K562 (cell line): ENCODE measurements around the gene CDC26. TPM values are rescaled to one million over a fixed set of nuclear protein-coding genes. Genes with fewer than 3 reads are reported as not detected.

Source experiments
- ATAC-seq: fragments of 200-7000 bp; cut with Tn5 transposase; 3 replicates; pipeline ENCODE4 v1.9.1; 2020; ENCODE audit warnings: moderate library complexity
- BruUV-seq: library from RNA; stranded (reverse); fragments of 400-500 nt; replicated peaks from 2 replicates; lab custom pipeline; 2021; lab: Mats Ljungman, UMichigan
- CTCF ChIA-PET: fragments of 300-600 bp; formaldehyde crosslinking; extraction: SDS; loops from one replicate; lab custom pipeline; 2021; ENCODE audit warnings: low intra/inter-chr PET ratio; lab: Yijun Ruan, JAX
- POLR2A ChIA-PET: fragments of 300-600, 350-650 bp; sonication (Branson Sonifier 250); formaldehyde crosslinking; extraction: SDS; loops from one replicate; lab custom pipeline; 2021; ENCODE audit warnings: antibody characterized with exemption, inconsistent platforms; lab: Yijun Ruan, JAX
- DNase-seq, 4 experiments: peaks; one replicate each; pipeline versions ENCODE4 v3.0.0 to v3.0.0-alpha.2; 2011 to 2018; ENCODE audit warnings: low spot score in 3 of 4, mixed read lengths in 3 of 4; ENCODE audit errors: extremely low read depth in 1 of 4
- FAIRE-seq: peaks from 2 replicates; lab custom pipeline; 2011; peaks lifted over from hg19 to GRCh38; lab: Jason Lieb, UNC
- H2AFZ ChIP-seq: 2 replicates; pipeline ENCODE4 v1.6.0; 2011; ENCODE audit warnings: low read depth, low read length, control low read depth, inconsistent platforms
- H3K27ac ChIP-seq: fragments of 200-600 bp; 3 replicates; pipeline ENCODE4 v1.8.0; 2011; ENCODE audit warnings: low read depth, mild to moderate bottlenecking, control low read depth, inconsistent platforms, low read length, moderate library complexity, mixed read lengths; ENCODE audit errors: extremely low read depth
- H3K27me3 ChIP-seq, 2 experiments: fragments of 300-600 bp in 1 of 2; 2 replicates in 1 of 2; 3 replicates in 1 of 2; pipeline versions ENCODE4 v1.6.0 to v1.8.0; 2011; ENCODE audit warnings: inconsistent platforms in 2 of 2, low read length in 2 of 2, mild to moderate bottlenecking in 1 of 2, mixed read lengths in 1 of 2, moderate library complexity in 1 of 2; ENCODE audit not compliant: control insufficient read depth in 2 of 2, insufficient read depth in 2 of 2
- H3K36me3 ChIP-seq: fragments of 300-600 bp; 3 replicates; pipeline ENCODE4 v1.8.0; 2011; ENCODE audit warnings: mild to moderate bottlenecking, low read length, inconsistent platforms; ENCODE audit not compliant: control insufficient read depth, insufficient read depth
- H3K4me1 ChIP-seq, 2 experiments: fragments of 200-600 bp in 1 of 2; replicated peaks in 1 of 2; 2 replicates in 1 of 2; 3 replicates in 1 of 2; pipeline versions ENCODE4 v1.5.1 to v1.8.0; 2011; ENCODE audit warnings: inconsistent platforms in 2 of 2, low read length in 2 of 2, mild to moderate bottlenecking in 1 of 2, mixed read lengths in 1 of 2, moderate library complexity in 1 of 2; ENCODE audit not compliant: control insufficient read depth in 2 of 2, insufficient read depth in 2 of 2
- H3K4me2 ChIP-seq: 2 replicates; pipeline ENCODE4 v1.6.1; 2011; ENCODE audit warnings: low read length, control low read depth, inconsistent platforms, mixed read lengths; ENCODE audit not compliant: insufficient read depth
- H3K4me3 ChIP-seq: fragments of 200-600 bp; sonication (generic), shearing (Covaris generic); 2 replicates; pipeline ENCODE4 v1.5.1; 2016; ENCODE audit warnings: control low read depth, inconsistent platforms
- H3K79me2 ChIP-seq: fragments of 200-600 bp; 3 replicates; pipeline ENCODE4 v1.8.0; 2011; ENCODE audit warnings: low read length, inconsistent platforms; ENCODE audit not compliant: control insufficient read depth, insufficient read depth
- H3K9ac ChIP-seq, 2 experiments: 2 replicates each; pipeline versions ENCODE4 v1.6.0 to v1.6.1; 2011; ENCODE audit warnings: low read depth in 2 of 2, low read length in 2 of 2, control low read depth in 1 of 2, inconsistent platforms in 1 of 2, mild to moderate bottlenecking in 1 of 2, mixed read lengths in 1 of 2; ENCODE audit not compliant: insufficient read depth in 1 of 2
- H3K9me1 ChIP-seq: one replicate; pipeline ENCODE4 v1.6.0; 2011; ENCODE audit warnings: inconsistent platforms, mild to moderate bottlenecking, low read length, moderate library complexity; ENCODE audit not compliant: control insufficient read depth, insufficient read depth
- H3K9me3 ChIP-seq: replicated peaks from 2 replicates; pipeline ENCODE4 v1.5.1; 2011; ENCODE audit warnings: low read depth, low read length, inconsistent platforms; ENCODE audit not compliant: control insufficient read depth, insufficient read depth
- H4K20me1 ChIP-seq: replicated peaks from 2 replicates; pipeline ENCODE4 v1.6.1; 2011; ENCODE audit warnings: low read length, inconsistent platforms, mixed read lengths; ENCODE audit not compliant: control insufficient read depth, insufficient read depth
- BDP1 ChIP-seq: IDR thresholded peaks from 3 replicates; pipeline ENCODE4 v1.6.1; 2011; ENCODE audit not compliant: insufficient read length, insufficient read depth
- DACH1 ChIP-seq: fragments of 450-650 bp; IDR thresholded peaks from 2 replicates; pipeline ENCODE4 v1.6.1; 2018; ENCODE audit not compliant: partially characterized antibody
- DEAF1 ChIP-seq: fragments of 450-650 bp; formaldehyde crosslinking; IDR thresholded peaks from 2 replicates; pipeline ENCODE4 v1.4.0; 2020; ENCODE audit warnings: mild to moderate bottlenecking, moderate library complexity
- EGR1 ChIP-seq: fragments of 450-650 bp; conservative IDR thresholded peaks from 2 replicates; pipeline ENCODE4 v1.6.1; 2017; ENCODE audit warnings: mild to moderate bottlenecking
- ELF2 ChIP-seq: fragments of 250-450 bp; sonication (Bioruptor Pico); IDR thresholded peaks from 2 replicates; pipeline ENCODE4 v1.5.0; 2021; ENCODE audit warnings: mild to moderate bottlenecking
- FOSL1 ChIP-seq: fragments of 200-800 bp; sonication (Bioruptor generic); conservative IDR thresholded peaks from 2 replicates; pipeline ENCODE4 v1.6.1; 2016; ENCODE audit warnings: missing genetic modification characterization, missing compliant biosample characterization
- GABPB2 ChIP-seq: fragments of 250-450 bp; sonication (Bioruptor Pico); conservative IDR thresholded peaks from 2 replicates; pipeline ENCODE4 v1.5.1; 2021; ENCODE audit warnings: mild to moderate bottlenecking
- HMBOX1 ChIP-seq: sonication (generic); IDR thresholded peaks from 2 replicates; pipeline ENCODE4 v1.6.1; 2016
- HMG20B ChIP-seq: fragments of 250-450 bp; sonication (Bioruptor Pico); IDR thresholded peaks from 2 replicates; pipeline ENCODE4 v1.5.0; 2021; ENCODE audit warnings: mild to moderate bottlenecking
- KLF16 ChIP-seq: IDR thresholded peaks from 2 replicates; pipeline ENCODE4 v1.6.1; 2016; ENCODE audit warnings: antibody characterized with exemption
- MEF2A ChIP-seq: IDR thresholded peaks from 2 replicates; pipeline ENCODE4 v1.6.1; 2011; ENCODE audit warnings: low read depth, mild to moderate bottlenecking, low read length, moderate library complexity; ENCODE audit not compliant: control insufficient read depth
- NRF1 ChIP-seq, 2 experiments: fragments of 450-650 bp; IDR thresholded peaks in 1 of 2; conservative IDR thresholded peaks in 1 of 2; 2 replicates each; pipeline ENCODE4 v1.6.1; 2014; ENCODE audit warnings: mild to moderate bottlenecking in 2 of 2
- PURB ChIP-seq: sonication (generic); formaldehyde crosslinking; IDR thresholded peaks from 2 replicates; pipeline ENCODE4 v1.9.0; 2021; ENCODE audit warnings: low read depth, mild to moderate bottlenecking, missing genetic modification reagents
- TBP ChIP-seq: optimal IDR thresholded peaks from 2 replicates; pipeline ENCODE3; 2011; ENCODE audit warnings: low read depth, low read length, improper control_type of control experiment
- TEAD1 ChIP-seq, 2 experiments: fragments of 450-650 bp in 1 of 2; sonication (generic) in 1 of 2; formaldehyde crosslinking; IDR thresholded peaks; 2 replicates each; pipeline versions ENCODE4 v1.4.0 to v1.8.0; 2020 to 2022; ENCODE audit warnings: mild to moderate bottlenecking in 2 of 2, missing genetic modification reagents in 1 of 2
- ZNF561 ChIP-seq: fragments of 450-650 bp; formaldehyde crosslinking; conservative IDR thresholded peaks from 2 replicates; pipeline ENCODE4 v1.4.0; 2020; ENCODE audit warnings: mild to moderate bottlenecking, moderate library complexity
- WGBS: fragments of 100-300 bp; shearing (Covaris generic); methylation state at CpG from one replicate; pipeline ENCODE4 v1.1.6; 2016; ENCODE audit warnings: low coverage, mixed read lengths; ENCODE audit not compliant: insufficient coverage; ENCODE audit errors: missing lambda C conversion rate; 5-methylcytosine and 5-hydroxymethylcytosine counted together
- in situ Hi-C: fragments of 300-500 bp; cut with MboI; formaldehyde crosslinking; loops from 4 replicates; pipeline ENCODE4 v1.15.0; 2018; ENCODE audit warnings: inconsistent platforms, mixed read lengths
- intact Hi-C: fragments of 100-400 bp; cut with micrococcal nuclease; formaldehyde crosslinking; loops from 2 replicates; pipeline ENCODE4 v1.14.2; 2022
- polyA plus RNA-seq, 8 experiments: library from polyadenylated mRNA; depleted of rRNA in 4 of 8; stranded (reverse) in 5 of 8; unstranded in 3 of 8; fragments of >200 nt; fragmentation: Nextera tagmentation in 2 of 8; fragmentation: Illumina TruSeq in 1 of 8; extraction: Ambion mirVana in 2 of 8; extraction: Trizol in 1 of 8; gene quantifications; 2 replicates each; pipeline versions ENCODE4 v1.2.1 to v1.2.3, GENCODE V29; 2011 to 2014; ENCODE audit warnings: inconsistent platforms in 1 of 8, missing spikeins in 1 of 8
- total RNA-seq, 7 experiments: library from RNA; depleted of rRNA in 6 of 7; stranded (reverse); fragments of >200 nt in 6 of 7; fragmentation: Illumina TruSeq in 2 of 7; extraction: Trizol in 2 of 7; gene quantifications; 2 replicates each; pipeline versions ENCODE4 v1.2.1 to v1.2.3, GENCODE V29; 2011 to 2021; ENCODE audit warnings: low replicate concordance in 1 of 7
- TF ChIP-seq, protein P1 (sequence below): fragments of 450-650 bp; formaldehyde crosslinking; IDR thresholded peaks from 2 replicates; pipeline ENCODE4 v1.4.0; 2022; ENCODE audit warnings: missing genetic modification characterization
- TF ChIP-seq, protein P2 (sequence below): sonication (generic); formaldehyde crosslinking; IDR thresholded peaks from 2 replicates; pipeline ENCODE4 v1.8.0; 2022; ENCODE audit warnings: missing genetic modification reagents, mild to moderate bottlenecking, borderline replicate concordance

CDC26 gene
- total and polyA plus RNA-seq, 9 of the 15 experiments (the other 6 are each of a cell fraction or from before 2014, with no cell fraction given), result 33.0 to 147 (median 60.0) TPM

DNA sequence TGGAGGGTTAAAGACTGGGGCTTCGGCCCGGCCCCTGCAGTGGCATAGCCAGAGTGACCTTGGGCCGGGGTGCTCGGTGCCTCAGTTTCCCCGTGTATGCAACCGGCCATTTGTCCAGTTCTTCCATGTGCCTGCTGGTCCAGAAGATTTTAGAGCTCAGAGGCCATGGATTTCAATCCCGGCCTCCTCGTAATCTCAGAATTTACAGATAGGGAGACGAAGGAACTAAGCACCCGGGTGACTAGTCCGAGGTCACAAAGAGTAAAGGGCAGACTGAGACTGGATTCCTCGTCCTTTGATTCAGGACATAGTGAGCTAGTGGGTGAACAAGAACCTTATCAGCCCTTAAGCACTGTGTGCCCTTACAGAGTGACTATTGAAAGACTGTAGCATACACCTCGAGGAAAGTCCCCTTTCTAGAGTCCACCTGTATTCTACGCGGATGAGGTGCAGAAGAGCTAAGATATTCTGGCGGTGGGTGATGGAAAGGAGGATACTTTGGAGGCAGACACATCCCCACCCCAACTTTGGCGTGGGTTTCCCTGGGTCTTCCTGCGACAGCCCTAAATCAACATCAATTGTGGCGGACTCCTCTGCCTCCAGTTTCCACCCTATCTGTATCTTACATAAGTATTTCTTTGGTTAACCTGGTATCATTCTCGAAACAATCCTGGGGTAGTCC, 53.4 kb downstream of the CDC26 start:
- H4K20me1 ChIP-seq, result 0 out of 2 replicates have a peak, but pooled peaks cover 2% of the 10 kb centered on the region
- intact Hi-C loops (loop anchor here (2.0 kb wide), 1 partner anchor 53 kb away; the partner anchor contains the start of genes CDC26 and PRPF4), in situ Hi-C loops (no loop called here)
- H3K9me3 ChIP-seq, result no peaks in the 10 kb centered on the region
- peak overlapping the region; percentile 76 for H3K4me3 ChIP-seq
- H3K36me3 ChIP-seq, result peaks cover 25% of the 10 kb centered on the region; the same call in 1 of the 3 replicates
- no peaks in the 10 kb centered on the region for H3K27me3 ChIP-seq
- WGBS, result under 1% methylated on average over 20 of the region's 20 CpGs
- H3K9ac ChIP-seq, result peak overlapping the region; percentile 79 to 91
- ATAC-seq (peak; percentile 45), FAIRE-seq (peak; percentile 78), DNase-seq (peak in 3 of 4 experiments; percentile 17 to 63 (median 48))
- H3K4me2 ChIP-seq, result peak overlapping the region; percentile 95
- peak overlapping the region; percentile 92 for H2AFZ ChIP-seq
- BruUV-seq, result TSS peak; percentile 78
- peak overlapping the region; percentile 69 for H3K27ac ChIP-seq
- H3K79me2 ChIP-seq, result peaks cover 75% of the 10 kb centered on the region
- POLR2A ChIA-PET, result interaction anchor here (0.5 to 2.9 kb wide), 20 partner anchors 10 to 844 kb away, joined by 3 to 23 read pairs (median 5); partner anchors contain the start of genes CDC26, PRPF4 and SLC31A2
- no peaks in the 10 kb centered on the region for H3K9me1 ChIP-seq
- peaks cover 6 to 24% of the 10 kb centered on the region in 2 experiments; a peak in 3 of 5 replicates for H3K4me1 ChIP-seq
- CTCF ChIA-PET, result no interaction called here
- no peak for TF ChIP-seq DACH1
- no peak for TF ChIP-seq DEAF1 (CRISPR knock-in tag)
- TF ChIP-seq HMBOX1, result peak; percentile 30; the same call in 1 of the 2 replicates
- no peak for TF ChIP-seq MEF2A
- TF ChIP-seq EGR1, result no peak
- TF ChIP-seq, protein P1, sequence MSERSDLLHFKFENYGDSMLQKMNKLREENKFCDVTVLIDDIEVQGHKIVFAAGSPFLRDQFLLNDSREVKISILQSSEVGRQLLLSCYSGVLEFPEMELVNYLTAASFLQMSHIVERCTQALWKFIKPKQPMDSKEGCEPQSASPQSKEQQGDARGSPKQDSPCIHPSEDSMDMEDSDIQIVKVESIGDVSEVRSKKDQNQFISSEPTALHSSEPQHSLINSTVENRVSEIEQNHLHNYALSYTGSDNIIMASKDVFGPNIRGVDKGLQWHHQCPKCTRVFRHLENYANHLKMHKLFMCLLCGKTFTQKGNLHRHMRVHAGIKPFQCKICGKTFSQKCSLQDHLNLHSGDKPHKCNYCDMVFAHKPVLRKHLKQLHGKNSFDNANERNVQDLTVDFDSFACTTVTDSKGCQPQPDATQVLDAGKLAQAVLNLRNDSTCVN (CRISPR knock-in tag), result no peak
- no peak for TF ChIP-seq NRF1 (conservative IDR thresholded peaks at IDR 0.05 in 1 of 2, IDR thresholded peaks at IDR 0.05 in 1 of 2)
- TF ChIP-seq ELF2 (CRISPR knock-in tag), result no peak
- TF ChIP-seq HMG20B (CRISPR knock-in tag), result no peak
- no peak for TF ChIP-seq PURB (CRISPR knock-in tag)
- TF ChIP-seq GABPB2 (CRISPR knock-in tag), result no peak
- TF ChIP-seq KLF16, result no peak
- no peak for TF ChIP-seq ZNF561
- TF ChIP-seq, protein P2, sequence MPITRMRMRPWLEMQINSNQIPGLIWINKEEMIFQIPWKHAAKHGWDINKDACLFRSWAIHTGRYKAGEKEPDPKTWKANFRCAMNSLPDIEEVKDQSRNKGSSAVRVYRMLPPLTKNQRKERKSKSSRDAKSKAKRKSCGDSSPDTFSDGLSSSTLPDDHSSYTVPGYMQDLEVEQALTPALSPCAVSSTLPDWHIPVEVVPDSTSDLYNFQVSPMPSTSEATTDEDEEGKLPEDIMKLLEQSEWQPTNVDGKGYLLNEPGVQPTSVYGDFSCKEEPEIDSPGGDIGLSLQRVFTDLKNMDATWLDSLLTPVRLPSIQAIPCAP, result no peak
- TF ChIP-seq FOSL1 (tag), result no peak
- no peak for TF ChIP-seq BDP1
- peak; percentile 12 for TF ChIP-seq TBP
- TF ChIP-seq TEAD1 (CRISPR knock-in tag; IDR thresholded peaks at IDR 0.05), result no peak
